HepG2 (cell line): ENCODE measurements around the gene MYL4. TPM values are rescaled to one million over a fixed set of nuclear protein-coding genes. Genes with fewer than 3 reads are reported as not detected.

Source experiments
- ARID3A ChIP-seq: IDR thresholded peaks from 2 replicates; pipeline ENCODE4 v1.6.1; 2012; ENCODE audit warnings: low read depth, low read length, improper control_type of control experiment
- ATF3 ChIP-seq: sonication (generic); formaldehyde crosslinking; IDR thresholded peaks from 2 replicates; pipeline ENCODE4 v1.4.0; 2020; ENCODE audit warnings: missing genetic modification reagents
- HDAC1 ChIP-seq: sonication (generic); formaldehyde crosslinking; IDR thresholded peaks from 2 replicates; pipeline ENCODE4 v1.5.1; 2020; ENCODE audit warnings: mild to moderate bottlenecking, missing genetic modification reagents
- MEF2D ChIP-seq: sonication (generic); formaldehyde crosslinking; IDR thresholded peaks from 2 replicates; pipeline ENCODE4 v1.5.1; 2020; ENCODE audit warnings: mild to moderate bottlenecking, missing genetic modification reagents
- RFXAP ChIP-seq: sonication (generic); formaldehyde crosslinking; IDR thresholded peaks from 2 replicates; pipeline ENCODE4 v1.4.0; 2020; ENCODE audit warnings: missing genetic modification reagents, borderline replicate concordance
- SAP130 ChIP-seq: IDR thresholded peaks from 2 replicates; pipeline ENCODE4 v1.6.1; 2016; ENCODE audit warnings: low read depth
- SMAD9 ChIP-seq: sonication (generic); formaldehyde crosslinking; IDR thresholded peaks from 2 replicates; pipeline ENCODE4 v1.5.1; 2020; ENCODE audit warnings: mild to moderate bottlenecking, missing genetic modification reagents
- SOX13 ChIP-seq, 3 experiments: fragments of 450-650 bp in 1 of 3; sonication (generic) in 1 of 3; formaldehyde crosslinking in 1 of 3; IDR thresholded peaks in 2 of 3; conservative IDR thresholded peaks in 1 of 3; 2 replicates each; pipeline versions ENCODE4 v1.5.0 to v1.6.1; 2016 to 2020; ENCODE audit warnings: antibody characterized with exemption in 1 of 3, mild to moderate bottlenecking in 1 of 3, missing compliant biosample characterization in 1 of 3, missing genetic modification reagents in 1 of 3, moderate library complexity in 1 of 3
- SP2 ChIP-seq: sonication (generic); formaldehyde crosslinking; IDR thresholded peaks from 2 replicates; pipeline ENCODE4 v1.5.1; 2020; ENCODE audit warnings: mild to moderate bottlenecking, missing genetic modification reagents
- TAF1 ChIP-seq: sonication (generic); formaldehyde crosslinking; IDR thresholded peaks from 2 replicates; pipeline ENCODE4 v1.4.0; 2020; ENCODE audit warnings: missing genetic modification reagents
- TCF12 ChIP-seq, 2 experiments: fragments of 450-650 bp in 1 of 2; sonication (generic) in 1 of 2; formaldehyde crosslinking in 1 of 2; IDR thresholded peaks; 2 replicates each; pipeline versions ENCODE4 v1.6.1 to v1.8.0; 2017 to 2022; ENCODE audit warnings: antibody characterized with exemption in 1 of 2, mild to moderate bottlenecking in 1 of 2, missing genetic modification reagents in 1 of 2, moderate library complexity in 1 of 2
- ZFP36L2 ChIP-seq: sonication (generic); formaldehyde crosslinking; IDR thresholded peaks from 2 replicates; pipeline ENCODE4 v1.4.0; 2020; ENCODE audit warnings: missing genetic modification reagents
- ZFP41 ChIP-seq: sonication (generic); formaldehyde crosslinking; IDR thresholded peaks from 2 replicates; pipeline ENCODE4 v1.4.0; 2020; ENCODE audit warnings: mild to moderate bottlenecking, missing genetic modification reagents, borderline replicate concordance
- ZMYM4 ChIP-seq: sonication (generic); formaldehyde crosslinking; IDR thresholded peaks from 2 replicates; pipeline ENCODE4 v1.8.1; 2023; ENCODE audit warnings: mild to moderate bottlenecking, missing genetic modification reagents
- ZNF350 ChIP-seq: sonication (generic); formaldehyde crosslinking; IDR thresholded peaks from 2 replicates; pipeline ENCODE4 v1.4.0; 2020; ENCODE audit warnings: mild to moderate bottlenecking, low read depth, missing genetic modification reagents, borderline replicate concordance
- ZNF496 ChIP-seq: sonication (generic); formaldehyde crosslinking; IDR thresholded peaks from 2 replicates; pipeline ENCODE4 v1.8.1; 2023; ENCODE audit warnings: mild to moderate bottlenecking, moderate library complexity, missing genetic modification reagents; ENCODE audit not compliant: insufficient replicate concordance
- ZNF782 ChIP-seq: sonication (generic); formaldehyde crosslinking; IDR thresholded peaks from 2 replicates; pipeline ENCODE4 v1.4.0; 2020; ENCODE audit warnings: missing genetic modification reagents, mild to moderate bottlenecking, borderline replicate concordance
- ZNF790 ChIP-seq: sonication (generic); formaldehyde crosslinking; IDR thresholded peaks from 2 replicates; pipeline ENCODE4 v1.8.0; 2022; ENCODE audit warnings: missing genetic modification reagents, mild to moderate bottlenecking, borderline replicate concordance
- ZNF878 ChIP-seq: sonication (generic); formaldehyde crosslinking; IDR thresholded peaks from 2 replicates; pipeline ENCODE4 v1.8.1; 2023; ENCODE audit warnings: mild to moderate bottlenecking, missing genetic modification reagents, moderate library complexity
- polyA plus RNA-seq, 8 experiments: library from polyadenylated mRNA; depleted of rRNA in 3 of 8; stranded (reverse) in 7 of 8; unstranded in 1 of 8; fragments of >200 nt; fragmentation: Illumina TruSeq in 4 of 8; extraction: Trizol in 4 of 8; gene quantifications; 2 replicates each; pipeline versions ENCODE4 v1.2.1 to v1.2.3, GENCODE V29; 2011 to 2016; ENCODE audit warnings: low read depth in 4 of 8, missing spikeins in 1 of 8, mixed read lengths in 1 of 8; ENCODE audit not compliant: insufficient read depth in 1 of 8
- total RNA-seq, 5 experiments: library from RNA; depleted of rRNA; stranded (reverse); fragments of >200 nt; fragmentation: Illumina TruSeq; extraction: Trizol; gene quantifications; 2 replicates each; pipeline ENCODE4 v1.2.3, GENCODE V29; 2016; ENCODE audit warnings: low read depth in 1 of 5
- TF ChIP-seq, protein P1 (sequence below): sonication (generic); formaldehyde crosslinking; IDR thresholded peaks from 2 replicates; pipeline ENCODE4 v1.8.0; 2022; ENCODE audit warnings: missing genetic modification reagents, mild to moderate bottlenecking, inconsistent platforms, borderline replicate concordance

Gene MYL4
- total and polyA plus RNA-seq, 2 of the 13 experiments (the other 11 are each of a cell fraction or from before 2014, with no cell fraction given), result not detected

- TF ChIP-seq ARID3A (peak; percentile 25; the same call in 1 of the 2 replicates), ATF3 (peak; percentile 66; the same call in 1 of the 2 replicates), SP2 (CRISPR knock-in tag) (no peak), TCF12 (IDR thresholded peaks at IDR 0.05) (no peak), TCF12 (CRISPR knock-in tag; IDR thresholded peaks at IDR 0.05) (peak; percentile 98), ZNF878 (no peak; the same call in 1 of the 2 replicates), ZNF790 (CRISPR knock-in tag) (peak; percentile 76), MEF2D (CRISPR knock-in tag) (peak; percentile 91), SMAD9 (CRISPR knock-in tag) (no peak; the same call in 1 of the 2 replicates), ZNF782 (CRISPR knock-in tag) (peak; percentile 91; the same call in 1 of the 2 replicates), RFXAP (CRISPR knock-in tag) (peak; percentile 83), ZFP41 (no peak; the same call in 1 of the 2 replicates), HDAC1 (CRISPR knock-in tag) (peak; percentile 72), SAP130 (CRISPR knock-in tag) (peak; percentile 85), ZNF496 (no peak), SOX13 (IDR thresholded peaks at IDR 0.05) (no peak), SOX13 (CRISPR knock-in tag; conservative IDR thresholded peaks at IDR 0.05 in 1 of 2, IDR thresholded peaks at IDR 0.05 in 1 of 2) (peak in 1 of 2 experiments; percentile 48; a peak in 1 of 4 replicates), TAF1 (CRISPR knock-in tag) (peak; percentile 83), ZMYM4 (CRISPR knock-in tag) (peak; percentile 81), ZFP36L2 (CRISPR knock-in tag) (0 out of 2 replicates have a peak, but pooled peaks have one; percentile 30), ZNF350 (CRISPR knock-in tag) (peak; percentile 97)
- TF ChIP-seq, protein P1, sequence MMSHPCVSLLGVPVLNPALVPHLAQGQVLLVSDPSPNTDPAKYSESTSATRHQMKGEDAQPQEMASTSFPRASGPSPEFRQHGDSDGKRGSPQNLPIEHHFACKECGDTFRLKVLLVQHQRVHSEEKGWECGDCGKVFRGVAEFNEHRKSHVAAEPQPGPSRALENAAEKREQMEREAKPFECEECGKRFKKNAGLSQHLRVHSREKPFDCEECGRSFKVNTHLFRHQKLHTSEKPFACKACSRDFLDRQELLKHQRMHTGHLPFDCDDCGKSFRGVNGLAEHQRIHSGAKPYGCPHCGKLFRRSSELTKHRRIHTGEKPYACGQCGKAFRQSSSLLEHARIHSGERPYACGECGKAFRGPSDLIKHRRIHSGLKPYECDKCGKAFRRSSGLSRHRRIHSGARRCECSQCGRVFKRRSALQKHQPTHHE (CRISPR knock-in tag), result peak; percentile 99
Measured at GRCh38 chr17:47188876-47189731, 20.0 kb upstream of the MYL4 start, which contains the start of gene CDC27 (continued).
